GM19467 (cell line): ENCODE data around the gene ZNRF4.

ENCODE experiments used
- ATAC-seq: cut with Tn5 transposase; IDR thresholded peaks from one replicate; pipeline ENCODE4 v1.9.1; 2021; ENCODE audit warnings: mild to moderate bottlenecking, moderate library complexity; ENCODE audit not compliant: unreplicated experiment

The ZNRF4 gene

DNA sequence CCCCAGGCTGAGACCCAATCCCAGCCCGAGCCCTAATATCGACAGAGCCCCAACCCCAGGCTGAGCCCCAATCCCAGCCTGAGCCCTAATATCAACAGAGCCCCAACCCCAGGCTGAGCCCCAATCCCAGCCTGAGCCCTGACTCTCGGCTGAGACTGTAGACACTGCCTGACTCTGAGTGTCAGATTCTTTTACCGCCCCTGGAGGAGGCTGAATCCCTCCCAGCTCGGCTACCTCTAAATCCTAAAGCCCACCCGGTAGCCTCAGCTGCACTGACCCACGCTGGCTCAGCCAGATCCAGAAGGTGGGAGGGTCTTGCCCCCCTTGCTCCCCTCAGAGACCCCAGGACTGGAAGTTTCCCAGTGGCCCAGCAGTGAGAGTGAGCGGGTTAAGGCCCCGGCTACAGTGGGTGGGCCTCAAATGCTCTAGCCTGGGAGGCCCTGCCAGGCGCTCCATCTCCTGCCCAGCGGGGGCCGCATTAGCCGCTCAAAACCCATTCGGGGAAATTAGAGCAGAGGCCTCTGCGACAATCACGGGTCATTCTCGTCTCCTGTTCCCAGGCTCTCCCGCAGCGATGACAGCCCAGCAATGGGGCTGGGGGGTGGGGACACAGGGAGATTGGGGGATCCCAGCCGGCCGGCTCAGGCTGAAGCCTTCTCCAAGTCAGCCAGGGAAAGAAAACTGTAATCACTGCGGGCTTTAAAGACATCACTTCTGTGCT lies 43.8 kb downstream of the ZNRF4 start:
- ATAC-seq: no peak

DNA sequence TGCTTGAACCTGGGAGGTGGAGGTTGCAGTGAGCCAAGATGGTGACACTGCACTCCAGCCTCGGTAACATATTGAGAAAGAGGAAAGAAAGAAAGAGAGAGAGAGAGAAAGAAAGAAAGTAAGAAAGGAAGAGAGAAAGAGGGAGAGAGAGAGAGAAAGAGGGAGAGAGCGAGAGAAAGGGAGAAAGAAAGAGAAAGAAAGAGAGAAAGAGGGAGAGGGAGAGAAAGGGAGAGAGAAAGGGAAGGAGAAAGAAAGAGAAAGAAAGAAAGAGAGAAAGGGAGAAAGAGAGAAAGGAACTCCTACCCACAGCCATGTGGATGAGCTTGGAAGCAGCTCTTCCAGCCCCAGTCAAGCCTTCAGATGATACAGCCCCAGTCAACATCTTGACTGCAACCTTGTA lies 46.7 kb downstream of the ZNRF4 start:
- no peak for ATAC-seq

DNA sequence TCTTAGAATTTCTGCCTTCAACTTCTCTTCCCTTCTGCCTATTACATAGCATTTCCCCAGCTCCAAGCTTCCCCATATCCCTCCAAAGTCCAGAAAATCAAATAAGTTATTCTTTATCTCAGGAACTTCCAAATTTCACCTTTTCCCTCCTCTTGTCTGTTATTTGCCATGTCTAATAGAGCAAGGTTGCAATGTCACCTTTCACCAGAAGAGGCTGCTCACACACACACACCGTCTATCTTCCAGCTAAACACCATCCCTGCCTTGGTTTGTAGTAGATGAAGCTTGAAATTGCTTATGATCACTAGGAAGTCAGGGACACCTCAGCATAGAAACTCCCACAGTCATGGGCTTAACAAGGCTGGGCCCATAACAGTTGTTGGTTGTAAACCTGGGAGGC lies 48.4 kb downstream of the ZNRF4 start:
- no peak for ATAC-seq

DNA sequence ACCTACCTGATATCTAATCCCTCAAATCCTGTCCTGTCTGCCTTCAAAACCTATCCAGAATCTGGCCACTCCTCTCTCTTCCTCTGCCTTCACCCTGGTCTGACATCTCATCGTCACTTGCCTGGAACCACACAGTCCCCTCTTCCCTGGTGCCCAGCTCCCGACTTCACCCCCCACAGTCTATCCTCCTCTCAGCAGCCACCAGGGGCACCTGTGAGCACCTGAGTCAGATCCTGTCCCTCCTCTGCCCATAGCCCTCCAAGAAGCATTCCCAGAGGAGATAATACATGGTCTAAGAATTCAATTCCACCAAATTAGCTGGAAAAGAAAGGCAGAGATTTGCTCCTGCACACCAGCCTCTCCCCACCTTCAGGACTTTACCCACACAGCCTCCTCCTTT lies 48.9 kb downstream of the ZNRF4 start:
- ATAC-seq: no peak
